OCI-LY3 (cell line): ENCODE data around the gene TMEM121B.

ENCODE experiments used
- CTCF ChIP-seq: fragments of 200-600, 300-600 bp; sonication (generic); IDR thresholded peaks from 2 replicates; pipeline ENCODE4 v1.5.1; 2014; ENCODE audit warnings: antibody characterized with exemption, low read length, low read depth
- EZH2phosphoT487 ChIP-seq: fragments of 200-600 bp; shearing (Covaris generic); IDR thresholded peaks from 2 replicates; pipeline ENCODE4 v1.6.1; 2018; ENCODE audit warnings: antibody characterized with exemption, mixed run types, low read depth

GRCh38 chr22:17074648-17075002 lies 46.5 kb downstream of the TMEM121B start:
- no peak for TF ChIP-seq CTCF
- no peak for TF ChIP-seq EZH2phosphoT487
